Activated B cell treated with CpG ODN at 0.5 μM for 24 hours (primary cell): ENCODE data around the gene ENG. TPM values are rescaled to one million over a fixed set of nuclear protein-coding genes. Genes with fewer than 3 reads are reported as not detected.

Source experiments
- ATAC-seq: fragments of 200-7000 bp; cut with Tn5 transposase; one replicate; pipeline ENCODE4 v1.10.0; 2021; ENCODE audit warnings: low read depth, mild to moderate bottlenecking, moderate library complexity
- CTCF ChIA-PET: fragments of 350-600 bp; sonication (Branson Sonifier 250); formaldehyde crosslinking; loops from one replicate; lab custom pipeline; 2021; ENCODE audit warnings: antibody characterized with exemption; lab: Charles Lee
- POLR2A ChIA-PET: fragments of 350-600 bp; sonication (Branson Sonifier 250); formaldehyde crosslinking; loops from one replicate; lab custom pipeline; 2021; ENCODE audit warnings: antibody characterized with exemption; lab: Charles Lee
- DNase-seq: peaks from one replicate; pipeline ENCODE4 v3.0.0; 2022
- H3K27ac Mint-ChIP-seq: one replicate; pipeline ENCODE4 v1.8.0; 2020; ENCODE audit warnings: mixed read lengths
- H3K27me3 Mint-ChIP-seq: one replicate; pipeline ENCODE4 v1.8.0; 2021; ENCODE audit warnings: mixed read lengths
- H3K36me3 Mint-ChIP-seq: one replicate; pipeline ENCODE4 v1.8.0; 2021; ENCODE audit warnings: low read depth, mixed read lengths
- H3K4me1 Mint-ChIP-seq: one replicate; pipeline ENCODE4 v1.8.0; 2021; ENCODE audit warnings: mixed read lengths
- H3K4me3 Mint-ChIP-seq: one replicate; pipeline ENCODE4 v1.8.0; 2020; ENCODE audit warnings: mild to moderate bottlenecking, mixed read lengths
- H3K9me3 Mint-ChIP-seq: one replicate; pipeline ENCODE4 v1.8.0; 2020; ENCODE audit warnings: mixed read lengths
- CTCF ChIP-seq: fragments of 200-600 bp; IDR thresholded peaks from one replicate; pipeline ENCODE4 v1.8.0; 2022; ENCODE audit warnings: antibody characterized with exemption, mild to moderate bottlenecking
- intact Hi-C: fragments of 100-400 bp; cut with micrococcal nuclease; formaldehyde crosslinking; loops from one replicate; pipeline ENCODE4 v1.15.1; 2024
- total RNA-seq: library from RNA; stranded (reverse); gene quantifications from 2 replicates; pipeline ENCODE4 v1.2.3, GENCODE V29; 2022

Gene ENG
- total RNA-seq, 1 donor from 2014 or later = 6.1 TPM

- no peak for TF ChIP-seq CTCF
- H3K4me3 Mint-ChIP-seq = no peak overlapping the region
- no peaks in the 10 kb centered on the region for H3K9me3 Mint-ChIP-seq
- peaks cover 22% of the 10 kb centered on the region for H3K4me1 Mint-ChIP-seq
- intact Hi-C loops = loop anchor here (1.0 to 2.0 kb wide), 9 partner anchors 47 to 655 kb away; partner anchors contain the start of genes CDK9, FPGS, ST6GALNAC4 and TOR2A
- no peaks in the 10 kb centered on the region for H3K36me3 Mint-ChIP-seq
- POLR2A ChIA-PET = interaction anchor here (0.6 to 2.5 kb wide), 18 partner anchors 9 to 418 kb away, joined by 3 to 16 read pairs (median 4); partner anchors contain the start of genes CDK9, FPGS, LRSAM1 and RPL12
- no peak overlapping the region for H3K27ac Mint-ChIP-seq
- peak; percentile 79 for ATAC-seq
- DNase-seq = peak; percentile 81
- CTCF ChIA-PET = interaction anchor here (0.6 to 4.2 kb wide), 41 partner anchors 8 to 655 kb away, joined by 3 to 48 read pairs (median 5); partner anchors contain the start of genes AK1, CDK9, ENG and FPGS
- no peaks in the 10 kb centered on the region for H3K27me3 Mint-ChIP-seq
These were observed 15.1 kb upstream of the ENG start for GRCh38 chr9:127869310-127870152.

- no peaks in the 10 kb centered on the region for H3K36me3 Mint-ChIP-seq
- POLR2A ChIA-PET = interaction anchor here (0.7 kb wide), 1 partner anchor 13 kb away, joined by 6 read pairs; no protein-coding TSS in a partner anchor
- ATAC-seq (no peak), DNase-seq (no peak)
- CTCF ChIA-PET = interaction anchor here (0.6 to 4.2 kb wide), 9 partner anchors 50 to 279 kb away, joined by 3 to 48 read pairs (median 25); partner anchors contain the start of genes CDK9 and TOR2A
- intact Hi-C loops = loop anchor here (2.0 kb wide), 1 partner anchor 654 kb away; no protein-coding TSS in a partner anchor
- peaks cover 22% of the 10 kb centered on the region for H3K4me1 Mint-ChIP-seq
- H3K4me3 Mint-ChIP-seq = no peak overlapping the region
- no peaks in the 10 kb centered on the region for H3K27me3 Mint-ChIP-seq
- TF ChIP-seq CTCF = no peak
- H3K9me3 Mint-ChIP-seq = no peaks in the 10 kb centered on the region
- H3K27ac Mint-ChIP-seq = peak overlapping the region; percentile 4
These were observed 13.9 kb upstream of the ENG start for GRCh38 chr9:127868278-127868902.

GRCh38 chr9:127867356-127868277 is 13.2 kb upstream of the ENG start:
- Mint-ChIP-seq H3K36me3 (no peaks in the 10 kb centered on the region), H3K4me3 (no peak overlapping the region), H3K27ac (no peak overlapping the region), H3K4me1 (peaks cover 29% of the 10 kb centered on the region), H3K9me3 (no peaks in the 10 kb centered on the region), H3K27me3 (no peaks in the 10 kb centered on the region)
- no peak for TF ChIP-seq CTCF
- ATAC-seq (no peak), DNase-seq (no peak)
- intact Hi-C loops = loop anchor here (2.0 kb wide), 1 partner anchor 653 kb away; no protein-coding TSS in a partner anchor
- ChIA-PET CTCF (interaction anchor here (0.8 kb wide), 1 partner anchor 80 kb away, joined by 3 read pairs; no protein-coding TSS in a partner anchor), POLR2A (interaction anchor here (1.2 to 2.1 kb wide), 2 partner anchors 49 to 82 kb away, joined by 4 to 7 read pairs; partner anchors contain the start of genes CDK9 and ST6GALNAC4)

- H3K27ac Mint-ChIP-seq = peak overlapping the region; percentile 18
- POLR2A ChIA-PET = interaction anchor here (1.2 to 2.1 kb wide), 2 partner anchors 50 to 81 kb away, joined by 4 to 7 read pairs; partner anchors contain the start of genes CDK9 and ST6GALNAC4
These were observed 12.1 kb upstream of the ENG start for GRCh38 chr9:127866535-127866934.

More at GRCh38 chr9:127866535-127866934, 12.1 kb upstream of the ENG start:
- CTCF ChIA-PET = interaction anchor here (0.6 to 0.8 kb wide), 3 partner anchors 54 to 120 kb away, joined by 3 read pairs; no protein-coding TSS in a partner anchor
- TF ChIP-seq CTCF = no peak
- ATAC-seq = peak; percentile 14
- H3K27me3 Mint-ChIP-seq = no peaks in the 10 kb centered on the region
- DNase-seq = no peak
- intact Hi-C loops = loop anchor here (1.0 kb wide), 1 partner anchor 51 kb away; the partner anchor contains the start of gene ST6GALNAC4
- no peaks in the 10 kb centered on the region for H3K9me3 Mint-ChIP-seq
- H3K36me3 Mint-ChIP-seq = no peaks in the 10 kb centered on the region
- peak overlapping the region; percentile 1 for H3K4me3 Mint-ChIP-seq
- peaks cover 40% of the 10 kb centered on the region for H3K4me1 Mint-ChIP-seq
